Endothelial cell (in vitro differentiated cells): ENCODE results near the gene NOSTRIN. TPM values are rescaled to one million over a fixed set of nuclear protein-coding genes. Genes with fewer than 3 reads are reported as not detected.
"Not testable (repeated sequence)": the region's sequence is repeated elsewhere in the genome, so short reads cannot be mapped to it uniquely, and the experiment has no call there.

ENCODE experiments used
- DNase-seq: peaks from one replicate; pipeline ENCODE4 v3.0.0; 2021; ENCODE audit warnings: low spot score
- H3K27ac Mint-ChIP-seq: one replicate; pipeline ENCODE4 v1.8.0; 2021; ENCODE audit warnings: mixed read lengths, inconsistent platforms; ENCODE audit not compliant: unreplicated experiment
- H3K27me3 Mint-ChIP-seq: one replicate; pipeline ENCODE4 v1.8.0; 2021; ENCODE audit warnings: mild to moderate bottlenecking, moderate library complexity, mixed read lengths, inconsistent platforms; ENCODE audit not compliant: unreplicated experiment
- H3K36me3 Mint-ChIP-seq: one replicate; pipeline ENCODE4 v1.8.0; 2021; ENCODE audit warnings: mild to moderate bottlenecking, low read depth, mixed read lengths, inconsistent platforms; ENCODE audit not compliant: unreplicated experiment
- H3K4me1 Mint-ChIP-seq: one replicate; pipeline ENCODE4 v1.8.0; 2021; ENCODE audit warnings: mild to moderate bottlenecking, mixed read lengths, inconsistent platforms; ENCODE audit not compliant: unreplicated experiment
- H3K4me3 Mint-ChIP-seq: one replicate; pipeline ENCODE4 v1.8.0; 2021; ENCODE audit warnings: mild to moderate bottlenecking, mixed read lengths, inconsistent platforms; ENCODE audit not compliant: unreplicated experiment
- H3K9me3 Mint-ChIP-seq: one replicate; pipeline ENCODE4 v1.8.0; 2021; ENCODE audit warnings: mixed read lengths, inconsistent platforms; ENCODE audit not compliant: unreplicated experiment
- CTCF ChIP-seq: fragments of 200-600 bp; sonication (generic); IDR thresholded peaks from one replicate; pipeline ENCODE4 v1.5.0; 2021; ENCODE audit warnings: antibody characterized with exemption; ENCODE audit not compliant: unreplicated experiment
- total RNA-seq: library from RNA; stranded (reverse); fragmentation: NEBNext Ultra II Directional; extraction: Animal tissue kit (Norgen Biotek cat#: 25700); gene quantifications from one replicate; pipeline ENCODE4 v1.2.1, GENCODE V29; 2021; ENCODE audit not compliant: unreplicated experiment

Gene NOSTRIN
- total RNA-seq, 1 donor from 2014 or later = not detected

- no peak for TF ChIP-seq CTCF
- DNase-seq = peak; percentile 15
- Mint-ChIP-seq H3K36me3 (no peaks in the 10 kb centered on the region), H3K4me1 (peaks cover 24% of the 10 kb centered on the region), H3K9me3 (no peaks in the 10 kb centered on the region), H3K27ac (peak overlapping the region; percentile 98), H3K27me3 (peaks cover 2% of the 10 kb centered on the region), H3K4me3 (peak overlapping the region; percentile 35)
Observed at GRCh38 chr2:168790226-168790902, 12.1 kb upstream of the NOSTRIN start.

GRCh38 chr2:168791140-168791539 is 11.3 kb upstream of the NOSTRIN start:
- H3K36me3 Mint-ChIP-seq, H3K27me3 Mint-ChIP-seq, DNase-seq, H3K4me3 Mint-ChIP-seq, H3K9me3 Mint-ChIP-seq: not testable (repeated sequence)
- H3K27ac Mint-ChIP-seq = peak overlapping the region; percentile 97
- peaks cover 29% of the 10 kb centered on the region for H3K4me1 Mint-ChIP-seq

- no peak overlapping the region for H3K4me3 Mint-ChIP-seq
- H3K36me3 Mint-ChIP-seq = no peaks in the 10 kb centered on the region
- no peak for TF ChIP-seq CTCF
- peaks cover 44% of the 10 kb centered on the region for H3K4me1 Mint-ChIP-seq
- no peak for DNase-seq
- H3K27me3 Mint-ChIP-seq = peaks cover 3% of the 10 kb centered on the region
- H3K9me3 Mint-ChIP-seq = no peaks in the 10 kb centered on the region
- H3K27ac Mint-ChIP-seq = no peak overlapping the region
Observed at GRCh38 chr2:168793596-168793995, 8.8 kb upstream of the NOSTRIN start.

- no peak overlapping the region for H3K4me3 Mint-ChIP-seq
- DNase-seq = no peak
- peaks cover 3% of the 10 kb centered on the region for H3K27me3 Mint-ChIP-seq
- TF ChIP-seq CTCF = no peak
- peaks cover 53% of the 10 kb centered on the region for H3K4me1 Mint-ChIP-seq
- no peaks in the 10 kb centered on the region for H3K36me3 Mint-ChIP-seq
- no peaks in the 10 kb centered on the region for H3K9me3 Mint-ChIP-seq
- H3K27ac Mint-ChIP-seq = no peak overlapping the region
Observed at GRCh38 chr2:168794968-168795367, 7.5 kb upstream of the NOSTRIN start.

- peak overlapping the region; percentile 97 for H3K27ac Mint-ChIP-seq
Observed at GRCh38 chr2:168796090-168796577, 6.3 kb upstream of the NOSTRIN start.

More at GRCh38 chr2:168796090-168796577, 6.3 kb upstream of the NOSTRIN start:
- no peaks in the 10 kb centered on the region for H3K36me3 Mint-ChIP-seq
- H3K9me3 Mint-ChIP-seq = no peaks in the 10 kb centered on the region
- no peak overlapping the region for H3K4me3 Mint-ChIP-seq
- H3K4me1 Mint-ChIP-seq = peaks cover 51% of the 10 kb centered on the region
- peaks cover 3% of the 10 kb centered on the region for H3K27me3 Mint-ChIP-seq
- DNase-seq = no peak
- no peak for TF ChIP-seq CTCF
